HG02840 (cell line): ENCODE measurements around the gene DDX1.

Experiments used
- ATAC-seq: cut with Tn5 transposase; IDR thresholded peaks from one replicate; pipeline ENCODE4 v1.9.1; 2021; ENCODE audit warnings: mild to moderate bottlenecking, moderate library complexity, moderate number of reproducible peaks; ENCODE audit not compliant: unreplicated experiment, low FRiP score

DDX1 gene

DNA sequence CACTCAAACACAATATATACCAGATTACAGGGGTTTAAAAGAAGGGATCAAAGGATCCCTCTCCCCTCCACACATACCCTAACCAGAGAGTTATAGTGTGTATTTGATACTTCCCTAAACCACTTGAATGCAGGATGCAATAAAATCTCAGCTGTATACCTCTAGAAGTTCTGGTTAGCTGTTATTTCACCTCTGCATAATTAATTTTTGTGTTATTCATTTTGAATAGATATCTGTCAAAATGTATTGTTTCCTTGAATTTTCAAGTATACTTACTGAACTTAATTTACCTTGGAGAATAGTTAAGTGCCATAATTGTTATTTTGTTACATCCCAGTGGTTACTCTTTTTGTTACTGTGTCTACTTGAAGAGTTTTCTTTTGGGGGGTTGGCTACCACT is 34.5 kb downstream of the DDX1 start:
- ATAC-seq: no peak

DNA sequence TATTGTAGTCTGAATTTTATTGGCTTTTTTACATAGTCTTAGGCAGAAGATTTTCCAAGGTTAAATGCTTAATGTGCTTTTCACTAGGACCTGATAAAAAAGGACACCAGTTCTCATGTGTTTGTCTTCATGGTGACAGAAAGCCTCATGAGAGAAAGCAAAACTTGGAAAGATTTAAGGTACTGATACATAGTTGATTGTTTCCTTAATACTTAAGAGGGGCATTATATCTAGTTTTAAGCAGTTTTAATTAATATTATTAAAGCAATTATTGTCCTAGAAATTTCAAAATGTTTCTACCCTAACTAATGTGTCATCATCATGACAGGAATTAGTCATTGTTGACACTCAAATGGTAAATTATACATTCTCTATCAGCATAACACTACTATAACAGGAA is 35.3 kb downstream of the DDX1 start:
- no peak for ATAC-seq

DNA sequence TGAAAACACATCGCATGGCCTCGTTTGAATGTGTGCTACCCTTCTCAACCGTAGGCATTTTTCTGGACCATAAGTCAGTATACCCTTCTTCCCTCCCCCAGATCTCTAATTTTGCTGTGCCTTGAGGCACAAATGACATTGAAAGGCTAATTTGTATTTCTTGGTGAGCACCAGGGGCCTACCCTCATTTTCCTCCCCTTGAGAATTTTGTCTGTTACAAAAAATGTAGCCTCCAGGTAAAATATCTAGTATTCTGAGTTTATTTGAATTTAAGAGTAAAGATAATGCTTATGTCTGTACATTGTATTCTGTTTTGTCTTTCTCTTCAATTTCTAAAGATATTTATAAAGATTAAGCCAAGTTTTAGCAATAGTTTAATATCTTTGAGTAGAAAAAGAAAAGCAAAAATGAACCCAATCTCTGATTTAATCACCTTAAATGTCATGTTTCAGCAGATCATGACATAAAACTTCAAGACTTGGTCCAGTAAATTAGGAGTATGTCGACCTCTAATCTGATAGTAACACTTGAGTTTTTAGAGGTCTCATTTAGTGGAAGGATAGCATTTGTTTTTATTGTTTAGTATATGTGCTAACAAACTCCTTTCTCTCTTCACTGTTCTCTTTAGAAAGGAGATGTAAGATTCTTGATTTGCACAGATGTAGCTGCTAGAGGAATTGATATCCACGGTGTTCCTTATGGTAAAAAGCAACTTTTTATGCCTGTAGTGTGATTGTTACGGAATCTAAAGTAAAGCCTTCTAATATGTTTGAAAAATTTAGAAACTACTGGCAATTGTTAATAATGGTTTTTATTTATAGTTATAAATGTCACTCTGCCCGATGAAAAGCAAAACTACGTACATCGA is 36.4 kb downstream of the DDX1 start:
- no peak for ATAC-seq

DNA sequence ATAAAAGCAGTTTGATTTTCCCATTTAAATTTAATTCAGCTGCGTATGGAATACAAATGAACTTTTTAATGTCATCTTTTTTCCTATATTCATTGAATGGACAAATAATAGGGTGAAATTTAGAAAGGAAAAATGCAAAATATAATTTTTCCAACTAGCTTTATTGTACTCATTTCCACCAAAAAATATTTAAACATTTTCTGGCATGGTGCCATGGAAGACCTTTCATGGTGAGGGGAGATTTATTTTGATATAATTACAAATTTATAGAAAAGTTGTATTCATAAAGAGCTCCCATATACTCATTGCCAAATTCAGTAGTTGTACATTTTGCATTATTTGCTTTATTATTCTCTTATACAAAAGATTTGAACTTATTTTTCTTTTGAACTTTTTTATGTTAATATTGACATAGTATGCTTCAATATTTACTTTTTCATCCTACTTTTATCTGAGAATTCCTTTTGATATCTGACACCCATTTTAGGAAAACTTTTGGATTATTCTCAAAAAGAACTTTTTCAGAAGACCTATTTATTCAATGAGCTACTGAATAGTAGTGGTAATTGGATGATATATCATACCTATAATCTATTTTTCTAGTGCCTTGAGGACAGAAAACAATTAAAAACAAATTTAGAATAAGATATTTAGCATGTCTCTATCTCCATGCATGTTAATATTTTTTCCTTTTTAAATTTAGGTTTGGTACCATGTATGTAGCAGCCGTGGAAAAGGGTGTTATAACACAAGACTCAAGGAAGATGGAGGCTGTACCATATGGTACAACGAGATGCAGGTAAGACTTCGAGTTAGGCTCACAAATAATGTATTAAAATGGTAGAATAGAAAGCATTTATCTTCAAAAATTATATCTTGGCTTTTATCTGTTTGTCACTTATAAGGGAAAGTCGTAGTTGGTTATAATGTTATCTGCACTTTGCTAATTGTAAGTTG is 37.5 kb downstream of the DDX1 start:
- no peak for ATAC-seq

DNA sequence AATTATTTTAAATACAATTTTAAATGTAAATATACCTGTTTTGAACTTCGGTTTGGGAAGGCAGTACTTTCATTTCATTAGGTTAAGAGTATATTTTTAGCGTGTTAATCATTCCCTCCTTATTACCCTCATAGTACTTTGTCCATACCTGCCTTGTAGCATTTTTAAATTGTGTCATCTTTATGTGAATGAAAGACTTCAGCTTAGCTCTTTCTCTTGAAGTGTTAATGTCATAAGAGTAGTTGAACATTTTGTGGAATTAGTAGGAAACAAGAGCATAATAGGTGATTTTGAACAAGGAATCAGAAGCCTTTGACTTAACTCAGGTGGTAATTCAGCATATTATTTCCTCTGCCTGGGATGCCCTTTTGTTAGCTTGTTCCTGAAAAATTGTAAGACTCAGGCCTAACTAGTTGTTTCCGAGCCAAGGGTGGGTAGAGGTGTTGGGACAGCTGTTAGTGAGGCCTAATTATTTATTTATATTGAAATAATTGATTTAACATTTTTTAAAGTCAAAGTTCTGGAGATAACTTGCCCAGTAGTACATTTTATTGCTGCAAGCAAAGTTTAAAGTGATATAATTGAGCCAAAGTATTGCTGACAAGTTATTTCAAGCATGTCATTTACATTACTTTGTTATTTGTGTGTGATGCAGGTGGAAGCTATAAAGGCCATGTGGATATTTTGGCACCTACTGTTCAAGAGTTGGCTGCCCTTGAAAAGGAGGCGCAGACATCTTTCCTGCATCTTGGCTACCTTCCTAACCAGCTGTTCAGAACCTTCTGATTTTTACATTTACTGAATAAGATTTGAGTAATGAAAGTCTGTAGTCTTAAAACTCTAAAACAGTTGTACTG is 38.7 kb downstream of the DDX1 start:
- no peak for ATAC-seq

DNA sequence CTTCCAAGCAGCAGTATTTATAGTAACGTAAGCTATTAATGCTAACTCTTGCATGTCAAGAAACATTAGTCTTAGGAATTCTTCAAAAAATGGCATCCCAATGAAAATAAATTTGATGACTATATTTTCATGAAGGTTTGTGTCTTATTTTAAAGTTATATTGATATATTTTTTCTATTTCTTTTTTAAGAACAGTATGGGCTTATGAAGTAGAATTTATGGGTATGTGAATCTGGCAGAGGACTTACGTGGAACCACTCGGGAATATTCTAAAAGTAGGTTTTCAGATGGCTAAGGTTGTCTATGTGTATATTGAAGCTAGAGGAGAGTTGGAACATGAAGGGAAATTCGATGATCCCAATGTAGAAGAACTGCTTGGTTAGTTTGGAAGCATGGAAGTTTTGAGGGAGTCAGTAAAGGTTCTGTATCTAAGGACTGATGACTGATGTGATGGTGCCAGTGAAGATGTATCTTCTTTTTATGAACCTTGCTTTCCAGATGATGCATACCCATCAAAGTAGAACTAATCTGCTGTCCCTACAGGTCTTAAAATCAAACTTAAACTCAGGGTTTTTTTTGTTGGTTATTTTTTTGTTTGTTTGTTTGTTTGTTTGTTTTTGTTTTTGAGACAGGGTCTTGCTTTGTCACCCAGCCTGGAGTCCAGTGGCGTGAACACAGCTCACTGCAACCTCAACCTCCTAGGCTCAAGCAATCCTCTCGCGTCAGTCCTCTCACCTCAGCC is 39.5 kb downstream of the DDX1 start:
- ATAC-seq: no peak

DNA sequence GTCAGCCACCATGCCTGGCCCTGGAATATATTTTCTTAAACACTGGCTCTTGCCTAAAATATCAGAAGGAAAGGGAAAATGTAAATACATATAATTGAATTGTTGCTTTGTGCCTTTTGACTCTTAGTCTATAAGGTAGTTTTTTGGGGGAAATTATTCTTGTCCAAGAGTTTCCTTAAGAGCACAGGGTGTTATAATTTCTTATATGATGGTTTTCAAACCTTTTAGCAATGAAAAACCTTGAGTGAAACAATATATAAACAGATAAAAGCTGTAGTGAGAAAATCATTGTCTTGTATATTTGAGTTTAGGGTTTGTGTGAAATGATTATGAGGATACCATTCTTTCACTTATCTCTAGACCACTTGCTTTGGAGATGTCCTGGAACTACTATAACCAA is 40.2 kb downstream of the DDX1 start:
- no peak for ATAC-seq

DNA sequence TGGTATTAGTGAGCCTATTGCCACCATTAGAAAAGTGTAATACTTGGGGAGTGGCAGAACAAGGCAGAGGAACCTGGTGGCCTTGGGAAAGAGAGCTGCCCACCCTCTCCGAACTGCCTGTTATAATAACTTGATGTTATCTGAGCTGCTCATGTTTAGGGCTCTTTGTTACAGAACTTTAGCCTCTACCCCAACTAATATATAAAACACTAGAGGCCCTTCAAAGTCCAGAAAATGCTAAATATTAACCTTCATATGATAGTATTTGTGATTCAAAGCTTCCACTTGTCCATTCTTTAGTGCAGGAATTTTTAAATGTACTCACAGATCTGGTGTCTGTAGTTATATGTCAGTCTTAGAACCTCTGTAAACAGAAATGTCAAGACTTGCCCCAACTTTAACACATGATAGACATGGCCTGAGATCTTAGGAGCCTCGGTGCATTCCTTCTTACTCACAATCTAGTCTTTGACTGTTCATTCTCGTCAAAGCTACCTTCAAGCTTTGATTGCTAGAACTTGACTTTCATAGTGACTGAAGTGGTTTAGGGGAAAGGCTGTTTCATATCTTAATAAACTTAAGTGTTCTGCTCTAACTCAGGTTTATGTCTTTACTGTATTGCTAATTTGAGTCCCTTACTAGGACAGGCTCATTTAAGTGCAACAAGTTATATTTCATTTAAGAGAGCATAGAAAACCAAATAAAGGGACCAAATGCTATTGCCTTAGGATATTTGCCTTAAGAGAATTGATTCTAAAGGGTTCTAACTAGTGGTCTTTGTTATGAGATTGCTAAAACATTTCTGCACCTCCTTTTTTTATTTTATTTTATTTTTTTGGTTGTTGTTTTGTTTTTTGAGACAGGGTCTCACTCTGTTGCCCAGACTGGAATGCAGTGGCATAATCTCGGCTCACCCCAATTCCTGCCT is 41.6 kb downstream of the DDX1 start:
- no peak for ATAC-seq

DNA sequence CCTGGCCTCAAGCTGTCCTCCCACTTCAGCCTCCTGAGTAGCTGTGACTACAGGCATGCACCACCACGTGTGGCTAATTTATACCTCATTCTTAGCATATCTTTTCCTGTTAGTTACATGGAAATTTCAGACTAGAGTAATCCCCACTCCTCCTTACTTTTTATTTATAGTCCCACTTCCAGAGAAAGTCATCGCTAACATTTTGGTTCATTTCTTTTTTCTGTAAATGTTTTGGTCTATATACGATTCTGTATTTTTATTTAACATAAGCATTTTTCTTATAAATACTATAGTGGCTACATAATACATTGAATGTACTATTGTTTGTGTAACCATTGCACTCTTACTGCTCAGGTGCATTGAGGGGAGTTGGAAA is 42.3 kb downstream of the DDX1 start:
- no peak for ATAC-seq

DNA sequence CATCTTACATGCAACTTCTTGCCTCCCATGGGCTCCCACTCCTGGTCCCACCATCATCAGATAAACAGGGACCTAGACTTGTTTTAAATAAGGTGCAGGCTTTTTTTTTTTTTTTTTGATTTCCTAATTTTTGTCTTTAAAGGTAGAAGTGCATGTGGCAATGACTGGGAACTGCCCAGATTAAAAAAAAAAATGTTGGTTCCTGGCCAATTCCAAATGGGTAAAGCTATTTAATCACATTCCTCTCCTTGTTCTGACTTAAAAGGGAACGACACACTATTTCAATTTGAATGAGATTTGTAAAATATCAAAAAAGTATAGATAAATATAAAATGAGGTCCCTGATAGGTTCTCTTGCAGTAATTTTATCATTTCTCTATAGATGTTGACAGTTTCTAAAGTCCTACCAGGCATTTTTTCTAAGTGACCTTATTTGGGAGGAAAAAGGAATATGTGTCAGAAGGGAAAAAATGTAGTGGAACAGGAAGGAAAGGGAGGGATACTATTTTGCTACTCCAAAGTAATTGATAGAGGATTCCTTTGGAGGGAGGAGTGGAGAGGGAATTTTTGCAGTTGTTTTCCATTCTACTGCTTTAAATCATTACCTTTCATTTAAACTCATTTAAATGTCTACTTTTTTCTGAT is 43.3 kb downstream of the DDX1 start:
- ATAC-seq: no peak

DNA sequence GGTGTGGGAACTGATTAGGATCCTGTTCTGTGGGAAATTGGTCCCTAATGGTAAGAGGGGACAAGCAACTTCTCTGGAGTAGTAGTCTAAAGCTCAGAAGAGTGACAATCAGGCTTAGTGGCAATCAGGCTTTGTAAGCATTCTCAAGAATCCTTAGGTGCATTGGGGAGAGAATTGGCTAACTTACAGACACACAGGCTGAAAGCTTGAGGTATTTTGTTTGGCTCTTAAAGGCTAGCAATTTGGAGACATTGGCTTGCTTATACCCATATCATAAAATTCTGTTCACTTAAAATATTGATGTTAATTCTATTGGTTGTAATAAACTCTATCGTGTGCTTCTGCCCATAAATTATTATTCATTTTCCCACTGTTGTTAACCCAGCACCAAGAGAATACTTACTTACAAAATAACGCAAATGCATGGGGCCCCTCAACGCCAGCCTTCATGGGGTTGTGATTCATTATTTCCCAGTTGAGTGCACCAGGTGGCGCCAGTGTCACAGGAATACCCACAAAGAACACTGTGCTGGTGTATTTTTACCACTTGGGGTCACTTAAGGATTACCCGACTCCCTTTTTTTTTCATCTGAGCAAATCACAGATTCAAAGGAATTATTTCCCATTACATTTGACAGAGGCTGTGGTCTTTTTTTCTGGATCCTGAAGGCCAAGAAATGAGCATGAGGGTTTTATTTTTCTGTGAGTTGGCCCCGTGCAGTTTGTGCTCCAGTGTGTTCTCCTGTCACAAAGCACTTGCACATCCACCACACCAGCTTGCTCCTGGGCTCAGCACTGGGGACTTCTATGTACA is 45.5 kb downstream of the DDX1 start:
- ATAC-seq: peak; percentile 79

DNA sequence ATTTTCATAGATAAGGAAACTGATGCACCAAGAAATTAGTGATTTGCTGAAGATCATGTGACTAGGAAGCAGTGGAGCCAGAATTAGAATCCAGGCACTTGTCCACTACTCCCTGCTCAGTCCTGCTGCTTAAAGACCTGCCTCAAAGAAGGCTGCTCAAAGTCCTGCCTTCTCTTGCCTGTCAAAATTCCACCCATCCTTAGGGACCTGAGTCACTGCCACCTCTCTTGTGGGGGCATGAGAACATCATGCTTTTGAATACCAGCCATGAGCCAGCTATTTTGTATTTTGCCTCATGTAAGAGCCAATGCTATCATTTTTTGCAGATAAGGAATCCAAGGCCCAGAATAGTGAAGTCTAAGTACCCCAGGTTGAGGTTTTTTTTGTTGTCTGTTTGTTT is 47.1 kb downstream of the DDX1 start:
- no peak for ATAC-seq

DNA sequence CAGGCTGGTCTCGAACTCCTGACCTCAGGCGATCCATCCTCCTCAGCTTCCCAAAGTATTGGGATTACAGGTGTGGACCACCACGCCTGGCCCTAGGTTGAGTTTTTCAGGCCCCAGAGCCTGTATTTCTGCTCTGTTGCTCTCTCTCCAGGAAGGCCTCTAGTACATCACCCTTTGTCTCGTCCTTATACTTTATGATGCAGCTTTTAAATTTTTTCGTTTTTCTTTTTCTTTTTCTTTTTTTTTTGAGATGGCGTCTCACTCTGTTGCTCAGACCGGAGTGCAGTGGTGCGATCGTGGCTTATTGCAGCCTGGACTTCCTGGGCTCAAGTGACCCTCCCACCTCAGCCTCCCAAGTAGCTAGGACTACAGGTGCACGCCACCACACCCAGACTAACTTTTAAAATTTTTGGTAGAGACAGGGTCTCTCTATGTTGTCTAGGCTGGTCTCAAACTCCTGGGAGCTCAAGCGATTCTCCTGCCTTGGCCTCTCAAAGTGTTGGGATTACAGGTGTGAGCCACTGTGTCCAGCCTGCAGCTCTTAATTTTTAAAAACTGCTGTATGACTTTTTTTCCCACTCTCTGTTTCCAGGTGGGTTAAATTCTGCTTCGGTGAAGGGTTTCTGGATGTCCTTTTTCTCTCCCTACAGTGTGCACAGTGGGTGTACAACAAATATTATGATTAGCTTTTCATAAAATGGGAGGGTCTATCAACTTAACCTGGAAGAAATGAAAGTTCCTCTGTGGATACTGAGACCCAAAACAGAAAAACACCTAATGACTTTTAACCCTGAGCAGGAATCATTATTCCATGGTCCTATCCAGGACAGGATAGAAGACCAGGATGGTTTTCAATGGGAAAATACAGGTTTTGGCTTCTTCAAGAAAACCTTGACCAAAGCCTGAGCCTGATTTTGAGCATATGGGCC is 47.9 kb downstream of the DDX1 start:
- ATAC-seq: no peak

DNA sequence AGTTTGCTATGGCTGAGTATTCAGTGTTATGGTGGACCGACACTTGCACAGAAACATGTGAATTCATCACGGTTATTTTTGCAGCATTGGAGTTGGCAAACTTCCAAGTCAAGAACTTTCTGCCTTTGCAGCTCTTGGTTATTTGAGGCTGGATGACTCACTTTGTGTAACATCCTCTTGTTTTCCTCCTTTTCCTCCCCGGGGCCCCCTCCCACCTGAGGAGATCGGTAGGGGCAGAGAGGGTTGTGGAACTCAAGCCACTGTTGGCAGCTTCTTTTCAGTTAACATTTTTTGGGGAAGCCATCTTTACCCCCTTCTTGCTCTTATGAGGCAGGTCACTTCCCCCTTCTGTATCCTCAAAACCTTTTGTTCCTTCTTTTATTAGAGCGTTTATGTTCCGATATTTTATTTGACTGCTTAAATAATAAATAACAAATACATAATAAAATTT is 48.6 kb downstream of the DDX1 start:
- ATAC-seq: no peak

DNA sequence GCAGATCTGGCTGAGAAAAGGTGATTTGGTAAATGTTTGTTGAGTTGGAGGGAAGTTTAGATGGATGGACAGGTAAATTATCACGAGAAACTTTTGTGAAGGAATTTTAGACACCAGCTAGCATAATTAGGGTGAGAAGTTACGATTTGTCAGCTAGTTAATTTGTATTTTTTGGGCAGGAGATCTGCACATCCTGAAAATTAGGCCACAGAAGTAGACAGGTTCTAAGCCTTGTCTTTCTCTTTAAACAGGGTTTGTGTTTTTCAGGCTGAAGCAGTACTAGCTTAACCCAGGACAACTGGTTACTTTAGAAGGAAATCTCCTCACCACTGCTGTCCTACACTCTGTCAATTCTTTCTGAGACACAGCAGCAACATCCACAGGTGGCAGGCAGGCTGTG is 49.1 kb downstream of the DDX1 start:
- ATAC-seq: no peak

DNA sequence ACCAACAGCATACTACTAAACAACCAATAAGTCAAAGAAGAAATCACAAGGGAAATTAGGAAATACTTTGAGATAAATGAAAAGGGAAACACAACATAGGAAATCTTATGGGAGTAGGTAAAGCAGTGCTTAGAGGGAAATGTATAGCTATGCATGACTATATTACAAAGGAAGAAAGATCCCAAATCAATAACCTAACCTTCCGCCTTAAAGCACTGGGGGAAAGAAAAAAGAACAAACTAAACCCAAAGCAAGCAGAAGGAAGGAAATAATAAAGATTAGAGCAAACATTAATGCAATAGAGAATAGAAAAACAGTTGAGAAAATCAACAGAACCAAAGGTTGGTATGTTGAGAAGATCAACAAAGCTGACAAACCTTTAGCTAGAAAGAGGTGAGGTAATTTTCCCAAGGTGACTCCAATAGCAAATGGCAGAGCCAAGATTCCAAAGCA is 49.9 kb downstream of the DDX1 start:
- no peak for ATAC-seq
